GM13977 (cell line): ENCODE data around the gene MTHFD2L.

ENCODE experiments used
- DNase-seq: peaks from one replicate; pipeline ENCODE4 v3.0.0; 2012; ENCODE audit warnings: low spot score
- CTCF ChIP-seq: IDR thresholded peaks from 2 replicates; pipeline ENCODE4 v1.5.1; 2012; ENCODE audit warnings: mild to moderate bottlenecking, control low read depth; ENCODE audit not compliant: insufficient read depth; ENCODE audit errors: extremely low read depth, missing control alignments
- in situ Hi-C: fragments of 300-500 bp; cut with MboI; formaldehyde crosslinking; loops from one replicate; pipeline ENCODE4 v1.12.0; 2022; ENCODE audit warnings: low sequenced_read_pairs, low pct_unique_long_range_greater_than_20kb, mixed read lengths, inconsistent platforms; ENCODE audit not compliant: unreplicated experiment

MTHFD2L gene

GRCh38 chr4:74156521-74156920 is 1.4 kb upstream of the MTHFD2L start:
- in situ Hi-C loops, result no loop called here
- DNase-seq, result no peak
- TF ChIP-seq CTCF, result no peak

GRCh38 chr4:74157154-74157553 is 764 bp upstream of the MTHFD2L start:
- DNase-seq, result peak; percentile 18
- TF ChIP-seq CTCF, result no peak
- in situ Hi-C loops, result no loop called here

- in situ Hi-C loops, result no loop called here
- DNase-seq, result peak; percentile 24
- no peak for TF ChIP-seq CTCF
Observed at GRCh38 chr4:74158466-74159142, 686 bp downstream of the MTHFD2L start.

- TF ChIP-seq CTCF, result no peak
- in situ Hi-C loops, result no loop called here
- DNase-seq, result no peak
Observed at GRCh38 chr4:74159143-74159709, 1.3 kb downstream of the MTHFD2L start.

GRCh38 chr4:74161666-74162450 is 3.9 kb downstream of the MTHFD2L start:
- in situ Hi-C loops, result no loop called here
- TF ChIP-seq CTCF, result no peak
- no peak for DNase-seq

GRCh38 chr4:74166135-74166534 is 8.2 kb downstream of the MTHFD2L start:
- TF ChIP-seq CTCF, result no peak
- DNase-seq, result no peak
- in situ Hi-C loops, result no loop called here
